ENCODE measurements around the gene ELAVL1.

GRCh38 chr19:8017808-8018207, 12.4 kb upstream of the ELAVL1 start:
- TF ChIP-seq GATA3 (IDR thresholded peaks at IDR 0.05; ENCODE audit: low read depth, low read length) (no peak), GATA2 (IDR thresholded peaks at IDR 0.05; ENCODE audit: low read depth, low read length) (no peak)

Measured in SH-SY5Y (cell line).